Measurements from ENCODE around the gene LRRFIP1. TPM values are rescaled to one million over a fixed set of nuclear protein-coding genes. Genes with fewer than 3 reads are reported as not detected.

LRRFIP1 gene
- total and polyA plus RNA-seq, 10 of the 15 experiments (the other 5 are each of a cell fraction or from before 2014, with no cell fraction given): 36.2 to 120 (median 74.3) TPM

- TF ChIP-seq PBX3 (IDR thresholded peaks at IDR 0.05; ENCODE audit: insufficient replicate concordance, low read depth, low read length) (no peak), STAT1 (conservative IDR thresholded peaks at IDR 0.05) (no peak), MTA3 (IDR thresholded peaks at IDR 0.05; ENCODE audit: borderline replicate concordance, low read length) (no peak), IKZF2 (IDR thresholded peaks at IDR 0.05) (no peak), GABPA (IDR thresholded peaks at IDR 0.05; ENCODE audit: low read depth) (no peak), ZNF274 (IDR thresholded peaks at IDR 0.05; ENCODE audit: insufficient read depth, insufficient read length) (no peak), POLR2AphosphoS5 (IDR thresholded peaks at IDR 0.05; ENCODE audit: low read length) (no peak), EP300 (IDR thresholded peaks at IDR 0.05; ENCODE audit: borderline replicate concordance in 1 of 2, control insufficient read depth in 1 of 2, low read depth in 2 of 2, low read length in 2 of 2) (no peak), CREM (IDR thresholded peaks at IDR 0.05; ENCODE audit: low read depth) (no peak), KAT2A (conservative IDR thresholded peaks at IDR 0.05; ENCODE audit: control insufficient read depth, low read depth, low read length) (no peak)
Observed at GRCh38 chr2:237648016-237648381, 20.6 kb downstream of the LRRFIP1 start (continued).

- Histone ChIP-seq H3K36me3 (ENCODE audit: control insufficient read depth in 2 of 2, insufficient read depth in 2 of 2, low read length in 1 of 2) (no peaks in the 10 kb centered on the region), H3K9ac (ENCODE audit: control insufficient read depth, insufficient read depth, low read length) (no peak overlapping the region), H3K4me3 (no peak overlapping the region), H3K79me2 (ENCODE audit: control insufficient read depth, insufficient read depth, low read length) (no peaks in the 10 kb centered on the region), H2AFZ (ENCODE audit: control insufficient read depth, low read depth, low read length) (no peak overlapping the region), H4K20me1 (ENCODE audit: control insufficient read depth, insufficient read depth) (no peaks in the 10 kb centered on the region), H3K9me3 (replicated peaks; ENCODE audit: control insufficient read depth, insufficient read depth, low read length) (no peaks in the 10 kb centered on the region; the same call in 2 of the 3 replicates), H3K4me2 (ENCODE audit: control insufficient read depth, insufficient read depth) (no peak overlapping the region), H3K27me3 (replicated peaks in 1 of 2; ENCODE audit: control insufficient read depth in 2 of 2, insufficient read depth in 2 of 2, low read length in 1 of 2) (peaks cover 0 to 3% of the 10 kb centered on the region in 2 experiments; a peak in 3 of 4 replicates), H3K27ac (ENCODE audit: control insufficient read depth, insufficient read depth) (no peak overlapping the region), H3K4me1 (ENCODE audit: control insufficient read depth, insufficient read depth, low read length) (no peaks in the 10 kb centered on the region)
- DNase-seq (ENCODE audit: low read depth, low spot score) (no peak), ATAC-seq (no peak), FAIRE-seq (no peak)
- RAD21 ChIA-PET (ENCODE audit: unreplicated experiment): no interaction called here
- intact Hi-C loops (cut with micrococcal nuclease; ENCODE audit: unreplicated experiment): no loop called here
- CTCF ChIA-PET: no interaction called here
- no TSS peak for BruUV-seq (replicated peaks)
- WGBS (ENCODE audit: insufficient coverage, insufficient replicate concordance, low lambda C conversion rate, missing lambda C conversion rate): 49% methylated on average over 17 of the region's 17 CpGs
- SMC1A ChIA-PET (ENCODE audit: uncharacterized antibody, unreplicated experiment): no interaction called here
- POLR2A ChIA-PET: no interaction called here
- in situ Hi-C loops (cut with MboI): no loop called here
- no peak for TF ChIP-seq TAF1 (IDR thresholded peaks at IDR 0.05; ENCODE audit: borderline replicate concordance, low read depth, low read length)
- no peak for TF ChIP-seq ZBTB11 (CRISPR knock-in tag; IDR thresholded peaks at IDR 0.05)
- no peak for TF ChIP-seq BCLAF1 (IDR thresholded peaks at IDR 0.05)
- TF ChIP-seq SUZ12 (IDR thresholded peaks at IDR 0.05; ENCODE audit: unreplicated experiment): no peak
- TF ChIP-seq MXI1 (IDR thresholded peaks at IDR 0.05; ENCODE audit: low read depth, low read length): no peak
Observed at GRCh38 chr2:237649541-237650454, 22.4 kb downstream of the LRRFIP1 start.

Measured in GM12878 (cell line).